ENCODE data around the gene CRAMP1.
"Not testable (repeated sequence)": the region's sequence is repeated elsewhere in the genome, so short reads cannot be mapped to it uniquely, and the experiment has no call there.

Gene CRAMP1

GRCh38 chr16:1595511-1595910 is 16.6 kb upstream of the CRAMP1 start:
- not testable (repeated sequence) for H3K9me3 ChIP-seq (ENCODE audit: control insufficient read depth, low read length); H3K4me3 ChIP-seq (ENCODE audit: insufficient read depth, low read depth, low read length); H3K4me1 ChIP-seq (ENCODE audit: control insufficient read depth, insufficient read depth, low read length); H3K27me3 ChIP-seq (ENCODE audit: control insufficient read depth, insufficient read depth, low read length, poor library complexity, severe bottlenecking); H3K27ac ChIP-seq (ENCODE audit: insufficient read depth, low read depth, low read length, poor library complexity, severe bottlenecking)
- peaks cover 31% of the 10 kb centered on the region for H3K36me3 ChIP-seq (ENCODE audit: control insufficient read depth, insufficient read depth, low read length)
- WGBS, 2 experiments, result 97 to 98% methylated on average over 5 of the region's 5 CpGs

- Histone ChIP-seq H3K4me3 (ENCODE audit: insufficient read depth, low read depth, low read length) (no peak overlapping the region), H3K9me3 (ENCODE audit: control insufficient read depth, low read length) (no peaks in the 10 kb centered on the region), H3K36me3 (ENCODE audit: control insufficient read depth, insufficient read depth, low read length) (peaks cover 31% of the 10 kb centered on the region), H3K27ac (ENCODE audit: insufficient read depth, low read depth, low read length, poor library complexity, severe bottlenecking) (no peak overlapping the region), H3K4me1 (ENCODE audit: control insufficient read depth, insufficient read depth, low read length) (no peaks in the 10 kb centered on the region), H3K27me3 (ENCODE audit: control insufficient read depth, insufficient read depth, low read length, poor library complexity, severe bottlenecking) (no peaks in the 10 kb centered on the region)
- 95 to 97% methylated on average over 12 of the region's 12 CpGs for WGBS, 2 experiments
Measured at GRCh38 chr16:1596516-1596915, 15.6 kb upstream of the CRAMP1 start.

DNA sequence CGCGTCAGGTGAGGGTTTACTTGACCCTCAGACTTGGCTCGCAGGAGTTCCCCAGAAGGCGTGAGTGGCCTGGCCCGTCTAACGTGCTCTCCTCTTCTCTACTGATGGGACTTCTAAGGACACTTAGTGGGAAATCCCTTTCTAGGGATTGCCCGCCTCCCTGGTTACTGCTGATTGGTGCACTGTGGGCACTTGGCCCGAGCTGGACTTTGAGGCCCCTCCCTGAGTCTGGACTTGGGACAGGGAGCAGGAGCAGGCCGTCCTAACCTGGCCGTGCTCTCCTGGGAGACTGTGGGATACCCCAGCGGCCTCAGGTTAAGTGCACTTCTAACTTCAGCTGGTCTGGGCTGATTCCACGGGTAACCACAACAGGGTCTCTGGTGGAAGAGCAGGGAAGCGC is 15.0 kb upstream of the CRAMP1 start:
- Histone ChIP-seq H3K36me3 (ENCODE audit: control insufficient read depth, insufficient read depth, low read length) (peaks cover 36% of the 10 kb centered on the region), H3K27me3 (ENCODE audit: control insufficient read depth, insufficient read depth, low read length, poor library complexity, severe bottlenecking) (no peaks in the 10 kb centered on the region), H3K4me1 (ENCODE audit: control insufficient read depth, insufficient read depth, low read length) (no peaks in the 10 kb centered on the region), H3K27ac (ENCODE audit: insufficient read depth, low read depth, low read length, poor library complexity, severe bottlenecking) (no peak overlapping the region), H3K4me3 (ENCODE audit: insufficient read depth, low read depth, low read length) (no peak overlapping the region), H3K9me3 (ENCODE audit: control insufficient read depth, low read length) (no peaks in the 10 kb centered on the region)
- 95 to 96% methylated on average over 13 of the region's 13 CpGs for WGBS, 2 experiments

DNA sequence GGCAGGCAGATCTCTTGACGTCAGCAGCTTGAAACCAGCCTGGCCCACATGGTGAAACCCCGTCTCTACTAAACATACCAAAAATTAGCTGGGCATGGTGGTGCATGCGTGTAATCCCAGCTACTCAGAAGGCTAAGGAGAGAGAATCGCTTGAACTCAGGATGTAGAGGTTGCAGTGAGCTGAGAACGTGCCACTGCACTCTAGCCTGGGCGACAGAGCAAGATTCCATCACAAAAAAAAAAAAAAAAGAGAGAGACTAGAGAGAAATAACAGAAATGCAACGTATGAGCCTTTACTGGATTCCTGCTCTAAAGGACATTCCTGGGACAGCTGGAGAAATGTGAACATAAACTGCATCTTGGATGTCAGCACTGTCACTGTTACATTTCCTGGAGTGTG is 11.1 kb upstream of the CRAMP1 start:
- WGBS, 2 experiments, result 92 to 97% methylated on average over 7 of the region's 7 CpGs
- Histone ChIP-seq H3K27me3 (ENCODE audit: control insufficient read depth, insufficient read depth, low read length, poor library complexity, severe bottlenecking) (no peaks in the 10 kb centered on the region), H3K4me3 (ENCODE audit: insufficient read depth, low read depth, low read length) (no peak overlapping the region)

DNA sequence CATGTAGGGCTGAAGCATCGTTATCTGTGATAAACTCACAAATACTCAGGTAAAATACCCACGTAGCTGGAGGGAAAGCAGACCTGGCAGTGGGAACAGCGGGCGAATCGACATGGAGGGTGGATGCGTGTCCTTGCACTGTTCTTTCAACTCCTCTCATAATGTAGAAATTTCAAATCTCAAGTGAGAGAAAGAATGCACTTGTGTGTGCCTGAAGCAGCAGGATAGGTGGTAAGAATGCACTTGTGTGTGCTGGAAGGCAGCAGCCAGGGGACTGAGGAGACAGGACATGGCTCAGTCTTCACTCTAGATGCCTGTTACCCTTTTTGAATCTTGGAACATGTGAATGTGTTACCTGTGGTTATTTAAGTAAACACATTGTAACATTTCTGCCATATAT is 10.7 kb upstream of the CRAMP1 start:
- Histone ChIP-seq H3K4me3 (ENCODE audit: insufficient read depth, low read depth, low read length) (no peak overlapping the region), H3K36me3 (ENCODE audit: control insufficient read depth, insufficient read depth, low read length) (peaks cover 22% of the 10 kb centered on the region), H3K27ac (ENCODE audit: insufficient read depth, low read depth, low read length, poor library complexity, severe bottlenecking) (no peak overlapping the region), H3K27me3 (ENCODE audit: control insufficient read depth, insufficient read depth, low read length, poor library complexity, severe bottlenecking) (no peaks in the 10 kb centered on the region), H3K9me3 (ENCODE audit: control insufficient read depth, low read length) (no peaks in the 10 kb centered on the region), H3K4me1 (ENCODE audit: control insufficient read depth, insufficient read depth, low read length) (no peaks in the 10 kb centered on the region)
- WGBS, 2 experiments, result 96 to 98% methylated on average over 6 of the region's 6 CpGs

More for the DNA sequence above, 11.1 kb upstream of the CRAMP1 start:
- Histone ChIP-seq H3K36me3 (ENCODE audit: control insufficient read depth, insufficient read depth, low read length) (peaks cover 27% of the 10 kb centered on the region), H3K9me3 (ENCODE audit: control insufficient read depth, low read length) (no peaks in the 10 kb centered on the region), H3K27ac (ENCODE audit: insufficient read depth, low read depth, low read length, poor library complexity, severe bottlenecking) (no peak overlapping the region), H3K4me1 (ENCODE audit: control insufficient read depth, insufficient read depth, low read length) (no peaks in the 10 kb centered on the region)

DNA sequence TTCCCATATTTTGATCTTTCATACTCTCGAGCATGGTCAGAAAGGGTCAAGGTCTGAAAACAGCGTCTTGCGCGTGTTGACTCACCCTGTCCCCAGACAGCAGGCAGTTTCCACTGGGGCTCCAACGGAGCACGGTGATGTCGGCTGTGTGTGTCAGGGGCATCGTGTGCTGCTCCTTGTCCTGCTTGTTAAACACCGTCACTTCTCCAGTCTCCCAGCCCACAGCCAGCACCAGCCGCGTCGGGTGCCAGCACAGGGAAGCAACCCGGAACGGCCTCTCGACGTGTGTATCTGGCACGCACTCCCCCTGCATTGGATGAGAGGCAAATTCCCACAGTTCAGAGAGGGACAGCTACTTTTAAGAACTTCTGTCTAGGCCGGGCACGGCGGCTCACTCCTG is 9.9 kb upstream of the CRAMP1 start:
- no peak overlapping the region for H3K27ac ChIP-seq (ENCODE audit: insufficient read depth, low read depth, low read length, poor library complexity, severe bottlenecking)
- 94 to 96% methylated on average over 20 of the region's 20 CpGs for WGBS, 2 experiments
- no peaks in the 10 kb centered on the region for H3K9me3 ChIP-seq (ENCODE audit: control insufficient read depth, low read length)
- no peak overlapping the region for H3K4me3 ChIP-seq (ENCODE audit: insufficient read depth, low read depth, low read length)
- no peaks in the 10 kb centered on the region for H3K27me3 ChIP-seq (ENCODE audit: control insufficient read depth, insufficient read depth, low read length, poor library complexity, severe bottlenecking)
- no peaks in the 10 kb centered on the region for H3K4me1 ChIP-seq (ENCODE audit: control insufficient read depth, insufficient read depth, low read length)
- peaks cover 19% of the 10 kb centered on the region for H3K36me3 ChIP-seq (ENCODE audit: control insufficient read depth, insufficient read depth, low read length)

DNA sequence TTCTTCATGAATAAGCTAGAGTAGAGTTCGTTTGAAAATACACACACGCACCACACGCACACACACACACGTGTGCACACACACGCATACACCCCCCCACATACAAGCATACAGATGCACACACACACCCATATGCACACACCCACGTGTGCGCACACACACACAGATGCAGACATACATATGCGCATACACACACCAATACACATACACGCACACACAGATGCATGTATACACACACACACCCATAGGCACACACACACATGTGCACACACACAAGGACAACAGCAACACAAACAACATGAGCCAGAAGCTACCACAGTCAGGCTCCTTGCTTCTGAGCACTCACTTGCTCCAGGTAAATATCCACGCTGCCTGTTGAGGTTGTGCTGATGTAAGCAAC is 5.4 kb upstream of the CRAMP1 start:
- Histone ChIP-seq H3K27me3 (ENCODE audit: control insufficient read depth, insufficient read depth, low read length, poor library complexity, severe bottlenecking) (no peaks in the 10 kb centered on the region), H3K4me3 (ENCODE audit: insufficient read depth, low read depth, low read length) (no peak overlapping the region), H3K36me3 (ENCODE audit: control insufficient read depth, insufficient read depth, low read length) (peaks cover 11% of the 10 kb centered on the region), H3K27ac (ENCODE audit: insufficient read depth, low read depth, low read length, poor library complexity, severe bottlenecking) (no peak overlapping the region), H3K4me1 (ENCODE audit: control insufficient read depth, insufficient read depth, low read length) (peaks cover 5% of the 10 kb centered on the region), H3K9me3 (ENCODE audit: control insufficient read depth, low read length) (no peaks in the 10 kb centered on the region)
- WGBS, 2 experiments, result 93 to 97% methylated on average over 10 of the region's 10 CpGs

- Histone ChIP-seq H3K4me3 (ENCODE audit: insufficient read depth, low read depth, low read length) (no peak overlapping the region), H3K4me1 (ENCODE audit: control insufficient read depth, insufficient read depth, low read length) (peaks cover 6% of the 10 kb centered on the region), H3K27me3 (ENCODE audit: control insufficient read depth, insufficient read depth, low read length, poor library complexity, severe bottlenecking) (peaks cover 4% of the 10 kb centered on the region), H3K36me3 (ENCODE audit: control insufficient read depth, insufficient read depth, low read length) (peaks cover 5% of the 10 kb centered on the region), H3K9me3 (ENCODE audit: control insufficient read depth, low read length) (no peaks in the 10 kb centered on the region), H3K27ac (ENCODE audit: insufficient read depth, low read depth, low read length, poor library complexity, severe bottlenecking) (no peak overlapping the region)
- WGBS, 2 experiments, result 99 to 100% methylated on average over 6 of the region's 6 CpGs
Measured at GRCh38 chr16:1607971-1608370, 4.2 kb upstream of the CRAMP1 start.

- 0% methylated on average over 90 of the region's 90 CpGs for WGBS, 2 experiments
- peaks cover 18% of the 10 kb centered on the region for H3K4me1 ChIP-seq (ENCODE audit: control insufficient read depth, insufficient read depth, low read length)
- H3K9me3 ChIP-seq (ENCODE audit: control insufficient read depth, low read length), result no peaks in the 10 kb centered on the region
- H3K4me3 ChIP-seq (ENCODE audit: insufficient read depth, low read depth, low read length), result peak overlapping the region; percentile 67
- H3K36me3 ChIP-seq (ENCODE audit: control insufficient read depth, insufficient read depth, low read length), result peaks cover 5% of the 10 kb centered on the region
- peak overlapping the region; percentile 93 for H3K27ac ChIP-seq (ENCODE audit: insufficient read depth, low read depth, low read length, poor library complexity, severe bottlenecking)
- peaks cover 15% of the 10 kb centered on the region for H3K27me3 ChIP-seq (ENCODE audit: control insufficient read depth, insufficient read depth, low read length, poor library complexity, severe bottlenecking)
Measured at GRCh38 chr16:1610071-1610898, 1.9 kb upstream of the CRAMP1 start.

- H3K36me3 ChIP-seq (ENCODE audit: control insufficient read depth, insufficient read depth, low read length), result peaks cover 5% of the 10 kb centered on the region
- H3K4me1 ChIP-seq (ENCODE audit: control insufficient read depth, insufficient read depth, low read length), result peaks cover 25% of the 10 kb centered on the region
- H3K4me3 ChIP-seq (ENCODE audit: insufficient read depth, low read depth, low read length), result peak overlapping the region; percentile 67
- H3K27me3 ChIP-seq (ENCODE audit: control insufficient read depth, insufficient read depth, low read length, poor library complexity, severe bottlenecking), result peaks cover 15% of the 10 kb centered on the region
- WGBS, 2 experiments, result 10 to 13% methylated on average over 60 of the region's 60 CpGs
- H3K27ac ChIP-seq (ENCODE audit: insufficient read depth, low read depth, low read length, poor library complexity, severe bottlenecking), result peak overlapping the region; percentile 75
- no peaks in the 10 kb centered on the region for H3K9me3 ChIP-seq (ENCODE audit: control insufficient read depth, low read length)
Measured at GRCh38 chr16:1610899-1611632, 1.1 kb upstream of the CRAMP1 start.
